K562 (cell line): Measurements from ENCODE around the gene PAK1IP1. TPM values are rescaled to one million over a fixed set of nuclear protein-coding genes. Genes with fewer than 3 reads are reported as not detected.

ENCODE experiments used
- DMBX1 ChIP-seq: fragments of 250-450 bp; sonication (Bioruptor Pico); IDR thresholded peaks from 2 replicates; pipeline ENCODE4 v1.8.0; 2022; ENCODE audit warnings: inconsistent platforms, mild to moderate bottlenecking, moderate library complexity, borderline replicate concordance
- GABPA ChIP-seq: fragments of 200-800 bp; sonication (Bioruptor generic); conservative IDR thresholded peaks from 2 replicates; pipeline ENCODE4 v1.6.1; 2016; ENCODE audit warnings: low read depth, missing genetic modification characterization, missing compliant biosample characterization
- HDAC1 ChIP-seq, 2 experiments: fragments of 450-650 bp; IDR thresholded peaks; 2 replicates each; pipeline ENCODE4 v1.6.1; 2016 to 2017; ENCODE audit warnings: inconsistent platforms in 1 of 2, mild to moderate bottlenecking in 1 of 2, moderate library complexity in 1 of 2
- HMG20B ChIP-seq: fragments of 250-450 bp; sonication (Bioruptor Pico); IDR thresholded peaks from 2 replicates; pipeline ENCODE4 v1.5.0; 2021; ENCODE audit warnings: mild to moderate bottlenecking
- LEF1 ChIP-seq: fragments of 450-650 bp; IDR thresholded peaks from 2 replicates; pipeline ENCODE4 v1.6.1; 2016; ENCODE audit warnings: mild to moderate bottlenecking
- POLR2AphosphoS5 ChIP-seq: IDR thresholded peaks from 2 replicates; pipeline ENCODE4 v1.6.1; 2011; ENCODE audit warnings: mild to moderate bottlenecking, low read depth, low read length, moderate library complexity; ENCODE audit not compliant: control insufficient read depth, insufficient read depth
- RBM17 ChIP-seq: fragments of 200-400 bp; formaldehyde crosslinking; IDR thresholded peaks from 2 replicates; pipeline ENCODE4 v1.6.1; 2017; ENCODE audit warnings: low read depth, mild to moderate bottlenecking, low read length, borderline replicate concordance
- SMAD4 ChIP-seq: fragments of 250-450 bp; sonication (Bioruptor Pico); conservative IDR thresholded peaks from 2 replicates; pipeline ENCODE4 v1.8.0; 2021; ENCODE audit warnings: inconsistent platforms, mild to moderate bottlenecking, moderate library complexity
- TFAM ChIP-seq: fragments of 250-450 bp; sonication (Bioruptor Pico); conservative IDR thresholded peaks from 2 replicates; pipeline ENCODE4 v1.5.0; 2021; ENCODE audit warnings: mild to moderate bottlenecking, moderate library complexity
- TOE1 ChIP-seq, 2 experiments: fragments of 450-650 bp in 1 of 2; sonication (generic) in 1 of 2; formaldehyde crosslinking in 1 of 2; IDR thresholded peaks; 2 replicates each; pipeline versions ENCODE4 v1.7.1 to v1.8.0; 2016 to 2022; ENCODE audit warnings: borderline replicate concordance in 2 of 2, mild to moderate bottlenecking in 2 of 2, antibody characterized with exemption in 1 of 2, inconsistent platforms in 1 of 2, low read depth in 1 of 2, missing genetic modification reagents in 1 of 2, moderate library complexity in 1 of 2
- ZFP30 ChIP-seq: fragments of 250-450 bp; sonication (Bioruptor Pico); IDR thresholded peaks from 2 replicates; pipeline ENCODE4 v1.8.0; 2022; ENCODE audit warnings: moderate library complexity, mild to moderate bottlenecking, inconsistent platforms, borderline replicate concordance
- ZNF57 ChIP-seq: fragments of 450-650 bp; formaldehyde crosslinking; IDR thresholded peaks from 2 replicates; pipeline ENCODE4 v1.4.0; 2020; ENCODE audit warnings: mild to moderate bottlenecking, moderate library complexity
- polyA plus RNA-seq, 8 experiments: library from polyadenylated mRNA; depleted of rRNA in 4 of 8; stranded (reverse) in 5 of 8; unstranded in 3 of 8; fragments of >200 nt; fragmentation: Nextera tagmentation in 2 of 8; fragmentation: Illumina TruSeq in 1 of 8; extraction: Ambion mirVana in 2 of 8; extraction: Trizol in 1 of 8; gene quantifications; 2 replicates each; pipeline versions ENCODE4 v1.2.1 to v1.2.3, GENCODE V29; 2011 to 2014; ENCODE audit warnings: inconsistent platforms in 1 of 8, missing spikeins in 1 of 8
- total RNA-seq, 7 experiments: library from RNA; depleted of rRNA in 6 of 7; stranded (reverse); fragments of >200 nt in 6 of 7; fragmentation: Illumina TruSeq in 2 of 7; extraction: Trizol in 2 of 7; gene quantifications; 2 replicates each; pipeline versions ENCODE4 v1.2.1 to v1.2.3, GENCODE V29; 2011 to 2021; ENCODE audit warnings: low replicate concordance in 1 of 7
- TF ChIP-seq, protein P1 (sequence below): IDR thresholded peaks from 2 replicates; pipeline ENCODE4 v1.6.1; 2014; ENCODE audit warnings: antibody characterized with exemption
- TF ChIP-seq, protein P2 (sequence below): fragments of 250-450 bp; sonication (Bioruptor Pico); IDR thresholded peaks from 2 replicates; pipeline ENCODE4 v1.4.0; 2020; ENCODE audit warnings: borderline replicate concordance
- TF ChIP-seq, protein P3 (sequence below): fragments of 450-650 bp; IDR thresholded peaks from 2 replicates; pipeline ENCODE4 v1.6.1; 2018; ENCODE audit not compliant: partially characterized antibody
- TF ChIP-seq, protein P4 (sequence below), 2 experiments: fragments of 450-650 bp in 1 of 2; IDR thresholded peaks; 2 replicates each; pipeline ENCODE4 v1.6.1; 2011 to 2017; ENCODE audit warnings: low read depth in 2 of 2, antibody characterized with exemption in 1 of 2, borderline replicate concordance in 1 of 2, low read length in 1 of 2, mild to moderate bottlenecking in 1 of 2, mixed read lengths in 1 of 2; ENCODE audit not compliant: control insufficient read depth in 1 of 2

The PAK1IP1 gene
- total and polyA plus RNA-seq, 9 of the 15 experiments (the other 6 are each of a cell fraction or from before 2014, with no cell fraction given) = 50.0 to 200 (median 87.0) TPM

DNA sequence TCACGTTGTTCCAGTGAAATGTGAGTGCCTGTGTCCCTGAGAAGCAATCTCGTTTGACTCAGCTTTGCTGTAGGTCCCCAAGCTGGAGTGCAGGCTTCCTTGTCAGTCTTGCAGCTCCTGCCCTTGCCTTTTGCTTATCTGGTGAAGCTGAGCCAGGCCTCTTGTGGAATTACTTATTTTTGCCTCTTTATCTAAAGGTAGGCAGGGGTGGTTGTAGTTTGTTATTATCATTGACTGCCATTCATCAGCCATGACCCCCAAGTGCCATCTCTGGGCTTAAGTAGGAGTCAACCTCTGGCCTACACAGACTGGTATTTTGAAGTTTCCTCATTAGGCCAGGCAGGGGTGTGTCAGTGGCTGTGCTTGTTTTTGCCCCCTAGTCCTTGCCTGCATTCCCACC is 55.0 kb downstream of the PAK1IP1 start (continued):
- TF ChIP-seq TOE1 (IDR thresholded peaks at IDR 0.05; ENCODE audit: borderline replicate concordance) (no peak), TOE1 (CRISPR knock-in tag; IDR thresholded peaks at IDR 0.05; ENCODE audit: borderline replicate concordance, low read depth) (no peak), ZFP30 (CRISPR knock-in tag) (no peak), TFAM (CRISPR knock-in tag) (no peak), ZNF57 (CRISPR knock-in tag) (no peak), POLR2AphosphoS5 (peak; percentile 96), RBM17 (no peak), SMAD4 (peak; percentile 74), HDAC1 (IDR thresholded peaks at IDR 0.05) (peak in 1 of 2 experiments; percentile 67; a peak in 2 of 4 replicates), GABPA (tag) (no peak), DMBX1 (CRISPR knock-in tag) (peak; percentile 52; the same call in 1 of the 2 replicates), LEF1 (peak; percentile 42; the same call in 1 of the 2 replicates), HMG20B (CRISPR knock-in tag) (no peak)
- TF ChIP-seq, protein P1, sequence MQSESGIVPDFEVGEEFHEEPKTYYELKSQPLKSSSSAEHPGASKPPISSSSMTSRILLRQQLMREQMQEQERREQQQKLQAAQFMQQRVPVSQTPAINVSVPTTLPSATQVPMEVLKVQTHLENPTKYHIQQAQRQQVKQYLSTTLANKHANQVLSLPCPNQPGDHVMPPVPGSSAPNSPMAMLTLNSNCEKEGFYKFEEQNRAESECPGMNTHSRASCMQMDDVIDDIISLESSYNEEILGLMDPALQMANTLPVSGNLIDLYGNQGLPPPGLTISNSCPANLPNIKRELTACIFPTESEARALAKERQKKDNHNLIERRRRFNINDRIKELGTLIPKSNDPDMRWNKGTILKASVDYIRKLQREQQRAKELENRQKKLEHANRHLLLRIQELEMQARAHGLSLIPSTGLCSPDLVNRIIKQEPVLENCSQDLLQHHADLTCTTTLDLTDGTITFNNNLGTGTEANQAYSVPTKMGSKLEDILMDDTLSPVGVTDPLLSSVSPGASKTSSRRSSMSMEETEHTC = no peak
- TF ChIP-seq, protein P2, sequence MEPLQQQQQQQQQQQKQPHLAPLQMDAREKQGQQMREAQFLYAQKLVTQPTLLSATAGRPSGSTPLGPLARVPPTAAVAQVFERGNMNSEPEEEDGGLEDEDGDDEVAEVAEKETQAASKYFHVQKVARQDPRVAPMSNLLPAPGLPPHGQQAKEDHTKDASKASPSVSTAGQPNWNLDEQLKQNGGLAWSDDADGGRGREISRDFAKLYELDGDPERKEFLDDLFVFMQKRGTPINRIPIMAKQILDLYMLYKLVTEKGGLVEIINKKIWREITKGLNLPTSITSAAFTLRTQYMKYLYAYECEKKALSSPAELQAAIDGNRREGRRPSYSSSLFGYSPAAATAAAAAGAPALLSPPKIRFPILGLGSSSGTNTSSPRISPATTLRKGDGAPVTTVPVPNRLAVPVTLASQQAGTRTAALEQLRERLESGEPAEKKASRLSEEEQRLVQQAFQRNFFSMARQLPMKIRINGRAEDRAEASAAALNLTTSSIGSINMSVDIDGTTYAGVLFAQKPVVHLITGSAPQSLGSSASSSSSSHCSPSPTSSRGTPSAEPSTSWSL (CRISPR knock-in tag) = no peak
- TF ChIP-seq, protein P3, sequence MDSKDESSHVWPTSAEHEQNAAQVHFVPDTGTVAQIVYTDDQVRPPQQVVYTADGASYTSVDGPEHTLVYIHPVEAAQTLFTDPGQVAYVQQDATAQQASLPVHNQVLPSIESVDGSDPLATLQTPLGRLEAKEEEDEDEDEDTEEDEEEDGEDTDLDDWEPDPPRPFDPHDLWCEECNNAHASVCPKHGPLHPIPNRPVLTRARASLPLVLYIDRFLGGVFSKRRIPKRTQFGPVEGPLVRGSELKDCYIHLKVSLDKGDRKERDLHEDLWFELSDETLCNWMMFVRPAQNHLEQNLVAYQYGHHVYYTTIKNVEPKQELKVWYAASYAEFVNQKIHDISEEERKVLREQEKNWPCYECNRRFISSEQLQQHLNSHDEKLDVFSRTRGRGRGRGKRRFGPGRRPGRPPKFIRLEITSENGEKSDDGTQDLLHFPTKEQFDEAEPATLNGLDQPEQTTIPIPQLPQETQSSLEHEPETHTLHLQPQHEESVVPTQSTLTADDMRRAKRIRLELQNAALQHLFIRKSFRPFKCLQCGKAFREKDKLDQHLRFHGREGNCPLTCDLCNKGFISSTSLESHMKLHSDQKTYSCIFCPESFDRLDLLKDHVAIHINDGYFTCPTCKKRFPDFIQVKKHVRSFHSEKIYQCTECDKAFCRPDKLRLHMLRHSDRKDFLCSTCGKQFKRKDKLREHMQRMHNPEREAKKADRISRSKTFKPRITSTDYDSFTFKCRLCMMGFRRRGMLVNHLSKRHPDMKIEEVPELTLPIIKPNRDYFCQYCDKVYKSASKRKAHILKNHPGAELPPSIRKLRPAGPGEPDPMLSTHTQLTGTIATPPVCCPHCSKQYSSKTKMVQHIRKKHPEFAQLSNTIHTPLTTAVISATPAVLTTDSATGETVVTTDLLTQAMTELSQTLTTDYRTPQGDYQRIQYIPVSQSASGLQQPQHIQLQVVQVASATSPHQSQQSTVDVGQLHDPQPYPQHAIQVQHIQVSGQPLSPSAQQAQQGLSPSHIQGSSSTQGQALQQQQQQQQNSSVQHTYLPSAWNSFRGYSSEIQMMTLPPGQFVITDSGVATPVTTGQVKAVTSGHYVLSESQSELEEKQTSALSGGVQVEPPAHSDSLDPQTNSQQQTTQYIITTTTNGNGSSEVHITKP = no peak
- TF ChIP-seq, protein P4, sequence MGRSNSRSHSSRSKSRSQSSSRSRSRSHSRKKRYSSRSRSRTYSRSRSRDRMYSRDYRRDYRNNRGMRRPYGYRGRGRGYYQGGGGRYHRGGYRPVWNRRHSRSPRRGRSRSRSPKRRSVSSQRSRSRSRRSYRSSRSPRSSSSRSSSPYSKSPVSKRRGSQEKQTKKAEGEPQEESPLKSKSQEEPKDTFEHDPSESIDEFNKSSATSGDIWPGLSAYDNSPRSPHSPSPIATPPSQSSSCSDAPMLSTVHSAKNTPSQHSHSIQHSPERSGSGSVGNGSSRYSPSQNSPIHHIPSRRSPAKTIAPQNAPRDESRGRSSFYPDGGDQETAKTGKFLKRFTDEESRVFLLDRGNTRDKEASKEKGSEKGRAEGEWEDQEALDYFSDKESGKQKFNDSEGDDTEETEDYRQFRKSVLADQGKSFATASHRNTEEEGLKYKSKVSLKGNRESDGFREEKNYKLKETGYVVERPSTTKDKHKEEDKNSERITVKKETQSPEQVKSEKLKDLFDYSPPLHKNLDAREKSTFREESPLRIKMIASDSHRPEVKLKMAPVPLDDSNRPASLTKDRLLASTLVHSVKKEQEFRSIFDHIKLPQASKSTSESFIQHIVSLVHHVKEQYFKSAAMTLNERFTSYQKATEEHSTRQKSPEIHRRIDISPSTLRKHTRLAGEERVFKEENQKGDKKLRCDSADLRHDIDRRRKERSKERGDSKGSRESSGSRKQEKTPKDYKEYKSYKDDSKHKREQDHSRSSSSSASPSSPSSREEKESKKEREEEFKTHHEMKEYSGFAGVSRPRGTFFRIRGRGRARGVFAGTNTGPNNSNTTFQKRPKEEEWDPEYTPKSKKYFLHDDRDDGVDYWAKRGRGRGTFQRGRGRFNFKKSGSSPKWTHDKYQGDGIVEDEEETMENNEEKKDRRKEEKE (IDR thresholded peaks at IDR 0.05; ENCODE audit: borderline replicate concordance in 1 of 2, control insufficient read depth in 1 of 2, low read depth in 2 of 2, low read length in 1 of 2) = 0 out of 4 replicates have a peak, but pooled peaks of 1 of the 2 experiments have one; percentile 59
